ENCODE data around the gene TRMT112.
"Not testable (repeated sequence)": the region's sequence is repeated elsewhere in the genome, so short reads cannot be mapped to it uniquely, and the experiment has no call there.

The TRMT112 gene

DNA sequence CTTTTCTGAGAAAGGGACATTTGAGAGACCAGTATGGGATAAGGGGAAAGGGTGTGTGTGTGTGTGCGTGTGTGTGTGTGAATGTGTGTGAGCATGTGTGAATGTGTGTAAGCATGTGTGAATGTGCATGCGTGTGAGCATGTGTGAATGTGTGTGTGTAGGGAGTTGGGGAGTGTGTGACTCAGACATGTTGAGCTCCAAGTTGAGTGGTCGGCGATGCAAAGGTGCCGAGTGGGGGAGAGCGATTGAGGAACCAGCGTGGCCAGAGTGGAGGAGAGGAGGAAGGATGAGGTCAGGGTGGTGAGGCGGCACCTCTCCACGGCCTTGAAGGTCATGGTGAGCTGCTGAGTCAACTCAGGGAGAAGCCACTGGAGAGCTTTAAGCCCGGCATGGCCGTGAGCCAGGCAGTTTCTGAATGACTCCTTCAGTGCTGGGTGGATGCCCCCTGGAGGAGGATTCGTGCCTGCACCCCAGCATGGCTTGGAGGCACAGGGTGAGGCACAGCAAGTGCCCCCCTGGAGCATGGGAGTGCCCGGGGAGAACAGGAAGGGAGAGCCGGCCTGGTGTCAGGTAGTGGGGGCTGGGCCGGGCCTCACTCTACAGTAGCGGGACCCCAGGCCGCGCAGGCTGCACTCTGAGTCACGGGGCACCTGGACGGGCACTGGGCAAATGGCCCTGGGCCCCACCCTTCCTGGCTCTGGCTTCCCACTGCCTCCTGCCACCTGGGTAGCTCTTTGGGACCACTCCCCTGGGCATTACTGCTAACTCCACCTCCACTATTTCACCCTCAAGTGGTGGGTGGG is 14.4 kb upstream of the TRMT112 start:
- DNase-seq (ENCODE audit: low read depth), result peak; percentile 76

DNA sequence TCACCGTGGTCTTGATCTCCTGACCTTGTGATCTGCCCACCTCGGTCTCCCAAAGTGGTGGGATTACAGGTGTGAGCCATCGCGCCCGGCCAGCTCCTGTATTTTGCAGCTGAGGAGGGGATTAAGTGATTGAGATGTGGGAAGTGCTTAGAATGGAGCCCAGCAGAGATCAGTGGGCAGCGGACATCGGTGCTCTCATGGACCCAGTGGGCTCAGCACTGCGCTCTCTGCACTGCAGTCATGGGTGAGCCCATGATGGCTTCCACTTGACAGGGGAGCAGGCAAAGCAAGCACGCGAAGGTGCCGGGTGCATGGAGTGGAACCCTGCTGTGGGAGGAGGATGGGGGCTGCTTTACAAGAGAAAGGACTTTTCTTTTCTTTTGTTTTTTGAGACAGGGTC is 13.5 kb upstream of the TRMT112 start:
- no peak for DNase-seq (ENCODE audit: low read depth)

DNA sequence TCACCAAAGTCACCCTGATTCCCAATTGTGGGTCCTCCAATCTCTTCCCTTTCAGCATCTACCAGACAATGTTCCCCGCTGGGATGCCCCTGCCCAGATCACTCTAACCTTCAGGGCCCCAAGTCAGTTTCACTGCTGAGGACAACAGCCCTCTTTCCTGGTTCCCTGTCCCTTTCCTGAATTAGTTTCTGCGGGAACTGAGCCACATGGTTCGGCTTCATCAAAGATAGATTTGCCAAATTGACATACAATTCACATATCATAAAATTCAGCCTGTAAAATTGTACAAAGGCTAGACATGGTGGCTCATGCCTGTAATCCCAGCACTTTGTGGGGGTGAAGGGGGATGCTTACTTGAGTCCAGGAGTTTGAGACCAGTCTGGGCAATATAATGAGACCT is 10.6 kb upstream of the TRMT112 start:
- DNase-seq (ENCODE audit: low read depth), result no peak

DNA sequence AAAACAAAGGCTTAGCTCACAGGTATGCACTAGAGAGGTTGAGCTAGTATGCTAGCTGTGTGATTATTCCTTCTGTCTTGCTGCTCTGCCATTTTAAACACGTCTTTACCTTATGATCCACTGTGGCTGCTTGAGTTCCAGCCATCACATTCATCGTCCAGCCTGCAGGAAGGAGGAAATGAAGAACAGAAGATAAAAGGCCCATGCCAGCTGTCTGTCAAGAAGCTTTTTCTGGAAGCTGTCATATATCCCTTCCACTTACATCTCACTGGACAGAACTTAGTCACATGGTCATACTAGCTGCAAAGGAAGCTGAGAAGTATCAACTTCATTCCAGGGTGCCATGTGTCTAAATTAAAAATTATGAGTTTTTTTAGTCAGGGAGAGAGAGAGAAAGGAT is 10.0 kb upstream of the TRMT112 start:
- no peak for DNase-seq (ENCODE audit: low read depth)

DNA sequence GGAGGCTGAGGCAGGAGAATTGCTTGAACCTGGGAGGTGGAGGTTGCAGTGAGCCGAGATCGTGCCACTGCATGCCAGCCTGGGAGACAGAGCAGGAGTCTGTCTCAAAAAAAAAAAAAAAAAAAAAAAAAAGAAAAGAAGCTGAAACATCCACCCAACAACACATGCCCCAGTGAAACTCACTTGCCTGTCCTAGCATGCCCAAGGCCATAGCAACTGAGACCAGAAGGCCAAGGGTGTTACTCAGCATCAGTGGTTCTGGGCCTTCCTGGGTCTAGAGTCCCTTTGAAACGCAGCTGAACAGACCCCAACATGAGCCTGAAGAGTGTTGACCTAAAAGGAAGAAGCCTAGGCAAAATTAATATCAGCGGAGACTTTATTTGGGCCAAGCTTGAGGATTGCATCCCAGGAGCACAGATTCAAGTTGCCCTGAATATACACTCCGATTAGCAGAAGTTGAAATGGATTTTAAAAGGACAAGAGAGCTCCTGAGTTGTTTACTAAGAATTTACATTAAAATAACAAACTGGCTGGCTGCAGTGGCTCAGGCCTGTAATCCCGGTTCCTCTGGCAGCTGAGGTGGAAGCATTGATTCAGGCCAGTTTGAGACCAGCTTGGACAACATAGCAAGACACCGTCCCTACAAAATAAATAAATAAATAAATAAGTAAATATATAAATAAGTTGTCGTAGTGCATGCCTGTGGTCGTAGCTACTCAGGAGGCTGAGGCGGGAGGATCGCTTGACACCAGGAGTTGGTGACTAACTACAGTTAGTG is 7.5 kb upstream of the TRMT112 start:
- DNase-seq (ENCODE audit: low read depth), result no peak

DNA sequence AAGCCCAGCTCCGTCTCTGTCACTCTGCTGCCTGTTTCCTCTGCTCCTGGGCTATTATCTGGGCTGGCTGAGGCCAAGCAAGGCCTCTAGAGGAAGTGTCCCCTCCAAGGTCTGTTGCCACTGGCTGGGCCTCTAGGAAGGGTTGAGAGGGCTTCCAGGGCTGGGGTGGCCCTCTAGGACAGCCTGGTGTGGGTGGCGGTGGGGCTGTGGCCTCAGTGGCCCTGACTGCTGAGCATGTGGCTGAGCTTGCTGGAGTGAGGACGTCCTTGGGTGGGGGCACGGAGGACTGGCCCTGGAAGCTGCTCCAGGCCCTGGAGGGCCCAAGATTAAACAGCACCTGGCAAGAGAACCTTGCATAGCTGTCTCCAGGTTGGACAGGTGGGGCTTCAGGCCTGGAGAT is 6.6 kb upstream of the TRMT112 start:
- not testable (repeated sequence) for DNase-seq (ENCODE audit: low read depth)

DNA sequence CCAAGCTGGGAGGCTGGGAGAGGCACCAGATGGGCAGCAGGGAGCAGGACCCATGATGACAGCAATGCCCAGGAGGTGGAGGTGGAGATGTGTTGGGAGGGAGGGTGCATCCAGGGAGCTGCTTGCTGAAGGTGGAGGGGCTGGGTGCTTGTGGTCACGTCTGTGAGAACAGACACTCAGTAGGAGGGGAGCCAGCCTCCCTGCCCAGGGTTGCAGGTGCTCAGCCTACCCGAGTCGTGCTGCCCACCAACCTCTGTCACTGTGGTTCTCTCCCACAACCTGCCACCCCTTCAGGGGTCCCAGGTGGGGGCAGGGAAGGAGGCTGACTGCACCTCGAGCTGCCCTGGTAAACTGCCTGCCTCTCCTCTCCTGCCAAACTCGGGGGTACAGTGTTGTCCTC is 6.0 kb upstream of the TRMT112 start:
- DNase-seq (ENCODE audit: low read depth), result no peak

DNA sequence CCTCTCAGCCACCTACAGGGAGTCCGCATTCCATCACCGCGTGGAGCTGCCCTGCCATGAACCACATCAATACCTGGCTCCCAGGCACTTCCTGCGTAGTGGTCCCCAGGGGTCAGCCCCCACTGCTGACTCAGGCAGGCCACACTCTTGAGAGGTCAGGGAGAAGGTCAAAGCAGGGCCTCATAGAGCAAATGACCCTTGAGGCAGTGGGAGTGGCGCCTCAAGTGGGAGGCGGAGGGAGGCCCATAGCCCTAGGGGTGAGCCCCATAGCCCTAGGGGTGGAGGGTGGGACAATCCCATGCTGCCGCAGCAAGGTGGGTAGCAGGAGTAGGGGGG is 5.5 kb upstream of the TRMT112 start:
- DNase-seq (ENCODE audit: low read depth), result no peak

DNA sequence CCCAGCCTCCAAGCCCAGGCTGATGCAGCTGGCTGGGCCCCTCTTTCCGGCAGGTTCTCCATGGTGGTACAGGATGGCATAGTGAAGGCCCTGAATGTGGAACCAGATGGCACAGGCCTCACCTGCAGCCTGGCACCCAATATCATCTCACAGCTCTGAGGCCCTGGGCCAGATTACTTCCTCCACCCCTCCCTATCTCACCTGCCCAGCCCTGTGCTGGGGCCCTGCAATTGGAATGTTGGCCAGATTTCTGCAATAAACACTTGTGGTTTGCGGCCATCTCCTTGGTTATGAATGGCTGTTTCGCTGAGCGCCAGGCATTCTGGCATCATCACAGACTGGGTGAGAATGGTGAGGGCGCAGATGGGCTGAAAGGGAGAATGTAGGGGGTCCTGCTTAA is 4.2 kb upstream of the TRMT112 start:
- no peak for DNase-seq (ENCODE audit: low read depth)

DNA sequence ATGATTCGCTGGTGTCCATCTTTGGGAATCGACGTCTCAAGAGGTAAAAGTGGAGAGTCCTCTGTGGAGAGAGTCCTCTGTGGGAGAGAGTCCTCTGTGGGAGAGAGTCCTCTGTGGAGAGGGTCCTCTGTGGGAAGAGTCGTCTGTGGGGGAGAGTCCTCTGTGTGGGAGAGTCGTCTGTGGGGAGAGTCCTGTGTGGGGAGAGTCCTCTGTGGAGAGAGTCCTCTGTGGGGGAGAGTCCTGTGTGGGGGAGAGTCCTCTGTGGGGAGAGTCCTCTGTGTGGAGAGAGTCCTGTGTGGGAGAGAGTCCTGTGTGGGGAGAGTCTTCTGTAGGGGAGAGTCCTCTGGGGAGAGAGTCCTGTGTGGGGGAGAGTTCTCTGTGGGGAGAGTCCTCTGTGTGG is 3.7 kb upstream of the TRMT112 start:
- no peak for DNase-seq (ENCODE audit: low read depth)

DNA sequence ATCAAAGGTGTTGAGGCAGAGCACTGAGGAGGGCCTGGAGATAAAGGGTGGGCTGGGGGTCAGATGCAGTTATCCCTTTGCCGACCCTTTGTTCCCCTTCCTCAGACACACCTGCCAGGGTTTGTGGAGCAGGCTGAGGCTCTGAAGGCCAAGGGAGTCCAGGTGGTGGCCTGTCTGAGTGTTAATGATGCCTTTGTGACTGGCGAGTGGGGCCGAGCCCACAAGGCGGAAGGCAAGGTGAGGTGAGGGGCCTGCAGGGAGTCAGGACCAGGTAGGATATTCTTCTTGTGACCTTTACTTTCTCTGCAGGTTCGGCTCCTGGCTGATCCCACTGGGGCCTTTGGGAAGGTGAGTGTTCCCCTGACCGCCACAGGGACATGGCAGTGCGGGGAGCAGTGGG is 3.2 kb upstream of the TRMT112 start:
- no peak for DNase-seq (ENCODE audit: low read depth)

DNA sequence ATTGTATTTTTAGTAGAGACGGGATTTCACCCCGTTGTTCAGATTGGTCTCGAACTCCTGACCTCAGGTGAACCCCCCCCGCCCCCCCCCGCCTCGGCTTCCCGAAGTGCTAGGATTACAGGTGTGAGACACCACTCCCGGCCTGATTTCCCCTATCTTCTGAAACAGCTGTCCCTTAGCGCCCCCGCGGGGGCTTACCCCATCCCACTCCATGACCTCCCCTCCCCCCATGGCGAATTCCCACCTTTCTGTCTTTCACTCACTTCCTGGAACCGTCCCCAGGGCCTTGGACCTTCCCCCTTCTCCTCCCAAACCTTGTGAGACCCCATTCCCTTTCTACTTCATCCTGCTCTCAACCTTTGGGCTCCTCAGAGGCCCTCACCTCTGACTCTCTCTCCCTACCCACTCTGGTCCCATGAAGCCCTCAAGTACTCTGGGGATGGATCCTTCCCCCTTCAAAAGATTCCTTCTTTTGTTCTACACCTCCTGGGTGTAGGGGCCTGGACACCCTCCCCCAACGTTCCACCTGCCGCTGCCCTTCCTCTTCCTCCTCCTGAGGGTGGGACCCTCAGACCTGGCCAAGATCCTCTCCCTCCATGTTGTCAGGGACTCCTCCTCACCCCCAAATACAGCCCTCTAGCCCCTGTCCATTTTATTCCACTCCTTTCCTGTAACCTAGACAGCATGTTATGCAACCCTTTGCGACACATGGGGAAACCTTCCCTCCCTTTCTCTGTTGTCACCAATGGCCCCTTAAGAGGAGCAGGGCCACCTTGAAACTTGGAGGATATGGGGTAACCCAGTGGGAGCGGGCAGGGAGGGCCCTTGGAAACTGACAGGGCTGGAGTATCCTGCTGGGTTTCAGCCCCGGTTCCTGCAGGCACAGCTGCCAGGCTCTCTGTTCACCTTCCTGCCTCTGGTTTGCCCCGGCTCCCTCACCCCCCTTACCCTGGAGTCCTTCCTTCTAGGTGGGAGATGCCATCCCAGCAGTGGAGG is 1.7 kb upstream of the TRMT112 start:
- DNase-seq (ENCODE audit: low read depth), result no peak

DNA sequence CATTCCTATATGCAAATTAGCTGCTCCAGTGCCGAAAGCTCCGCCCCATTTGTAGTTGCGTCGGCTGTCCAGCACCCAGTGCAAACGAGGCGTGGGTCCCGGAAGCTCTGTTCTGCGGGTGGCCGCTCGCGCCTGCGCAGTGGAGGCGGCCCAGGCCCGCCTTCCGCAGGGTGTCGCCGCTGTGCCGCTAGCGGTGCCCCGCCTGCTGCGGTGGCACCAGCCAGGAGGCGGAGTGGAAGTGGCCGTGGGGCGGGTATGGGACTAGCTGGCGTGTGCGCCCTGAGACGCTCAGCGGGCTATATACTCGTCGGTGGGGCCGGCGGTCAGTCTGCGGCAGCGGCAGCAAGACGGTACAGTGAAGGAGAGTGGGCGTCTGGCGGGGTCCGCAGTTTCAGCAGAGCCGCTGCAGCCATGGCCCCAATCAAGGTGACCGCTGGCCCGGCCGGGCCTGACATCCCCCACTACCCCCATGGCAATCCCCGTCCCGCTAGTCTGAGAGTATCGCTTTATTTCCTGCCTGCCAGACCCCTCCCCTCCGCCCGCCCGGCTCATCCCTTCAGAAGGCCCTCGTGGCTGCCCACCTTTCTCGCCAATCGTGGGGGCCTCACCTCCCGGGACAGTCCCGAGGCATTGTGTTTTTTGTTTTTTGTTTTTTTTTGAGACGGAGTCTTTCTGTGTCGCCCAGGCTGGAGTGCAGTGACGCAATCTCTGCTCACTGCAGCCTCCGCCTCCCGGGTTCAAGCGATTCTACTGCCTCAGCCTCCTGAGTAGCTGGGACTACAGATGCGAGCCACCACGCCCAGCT is 804 bp upstream of the TRMT112 start, which contains the start of gene PRDX5:
Gene PRDX5, plus strand, starts transcription at position 161 of the 805 bp plus-strand sequence. Its CDS starts 95 bp downstream, at position 256.
- DNase-seq (ENCODE audit: low read depth), result peak; percentile 86

DNA sequence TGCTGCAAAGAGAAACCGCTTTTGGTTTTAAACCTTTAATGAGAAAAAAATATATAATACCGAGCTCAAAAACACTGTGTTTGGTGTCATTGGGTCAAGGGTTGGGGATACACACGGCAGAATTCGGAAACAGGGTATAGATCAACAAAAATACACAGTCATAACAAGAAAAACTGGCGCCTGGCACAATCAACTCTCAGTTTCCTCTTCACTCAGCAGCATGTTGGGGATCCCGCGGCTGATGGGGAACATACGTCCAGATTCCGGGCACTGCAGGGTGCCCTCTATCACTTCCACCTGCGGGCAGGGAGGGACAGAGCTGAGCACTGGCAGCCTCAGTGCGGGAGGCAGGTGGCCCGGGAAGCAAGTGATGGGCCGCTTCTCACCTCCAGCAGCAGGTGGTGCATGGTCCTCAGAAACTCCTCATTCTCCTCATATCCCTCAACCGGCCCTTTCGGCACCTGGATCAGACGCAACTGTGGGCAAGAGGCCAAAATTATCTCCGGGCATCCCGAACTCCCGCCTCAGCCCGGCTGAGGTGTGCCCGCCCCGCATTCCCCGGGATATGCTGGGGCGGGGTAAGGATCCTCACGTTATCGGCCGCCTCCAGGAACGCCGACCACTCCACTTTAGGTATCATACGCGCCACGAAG is 561 bp downstream of the TRMT112 start:
- DNase-seq (ENCODE audit: low read depth), result no peak

DNA sequence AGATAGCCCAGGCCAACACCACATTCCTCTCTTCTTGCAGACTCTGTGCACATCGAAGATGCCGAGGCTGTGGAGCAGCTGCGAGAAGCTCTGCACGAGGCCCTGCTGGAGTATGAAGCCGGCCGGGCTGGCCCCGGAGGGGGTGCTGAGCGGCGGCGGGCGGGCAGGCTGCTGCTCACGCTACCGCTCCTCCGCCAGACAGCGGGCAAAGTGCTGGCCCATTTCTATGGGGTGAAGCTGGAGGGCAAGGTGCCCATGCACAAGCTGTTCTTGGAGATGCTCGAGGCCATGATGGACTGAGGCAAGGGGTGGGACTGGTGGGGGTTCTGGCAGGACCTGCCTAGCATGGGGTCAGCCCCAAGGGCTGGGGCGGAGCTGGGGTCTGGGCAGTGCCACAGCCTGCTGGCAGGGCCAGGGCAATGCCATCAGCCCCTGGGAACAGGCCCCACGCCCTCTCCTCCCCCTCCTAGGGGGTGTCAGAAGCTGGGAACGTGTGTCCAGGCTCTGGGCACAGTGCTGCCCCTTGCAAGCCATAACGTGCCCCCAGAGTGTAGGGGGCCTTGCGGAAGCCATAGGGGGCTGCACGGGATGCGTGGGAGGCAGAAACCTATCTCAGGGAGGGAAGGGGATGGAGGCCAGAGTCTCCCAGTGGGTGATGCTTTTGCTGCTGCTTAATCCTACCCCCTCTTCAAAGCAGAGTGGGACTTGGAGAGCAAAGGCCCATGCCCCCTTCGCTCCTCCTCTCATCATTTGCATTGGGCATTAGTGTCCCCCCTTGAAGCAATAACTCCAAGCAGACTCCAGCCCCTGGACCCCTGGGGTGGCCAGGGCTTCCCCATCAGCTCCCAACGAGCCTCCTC is 1.5 kb downstream of the TRMT112 start:
- not testable (repeated sequence) for DNase-seq (ENCODE audit: low read depth)

DNA sequence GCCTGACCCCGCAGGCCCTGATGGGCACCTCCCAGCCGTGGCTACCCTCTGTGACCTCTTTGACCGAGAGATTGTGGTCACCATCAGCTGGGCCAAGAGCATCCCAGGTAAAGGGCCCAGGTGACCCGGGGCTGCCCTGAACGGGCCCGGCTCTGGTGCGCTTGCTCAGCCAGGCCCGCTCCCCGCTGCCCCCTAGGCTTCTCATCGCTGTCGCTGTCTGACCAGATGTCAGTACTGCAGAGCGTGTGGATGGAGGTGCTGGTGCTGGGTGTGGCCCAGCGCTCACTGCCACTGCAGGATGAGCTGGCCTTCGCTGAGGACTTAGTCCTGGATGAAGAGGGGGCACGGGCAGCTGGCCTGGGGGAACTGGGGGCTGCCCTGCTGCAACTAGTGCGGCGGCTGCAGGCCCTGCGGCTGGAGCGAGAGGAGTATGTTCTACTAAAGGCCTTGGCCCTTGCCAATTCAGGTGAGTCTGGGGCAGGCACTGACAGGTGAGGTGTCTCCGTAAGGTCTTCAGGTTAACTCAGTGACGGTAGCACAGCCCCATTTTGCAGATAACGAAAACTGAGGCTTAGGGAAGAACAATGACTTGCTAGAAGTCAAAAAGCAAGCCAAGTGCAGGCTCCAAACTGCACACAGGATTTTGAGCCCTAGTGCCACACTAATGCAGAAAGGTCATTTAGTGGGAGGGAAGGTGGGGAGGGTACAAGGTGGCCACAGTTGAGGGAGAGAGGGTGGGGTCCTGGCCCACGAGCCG is 2.4 kb downstream of the TRMT112 start:
- DNase-seq (ENCODE audit: low read depth), result no peak

DNA sequence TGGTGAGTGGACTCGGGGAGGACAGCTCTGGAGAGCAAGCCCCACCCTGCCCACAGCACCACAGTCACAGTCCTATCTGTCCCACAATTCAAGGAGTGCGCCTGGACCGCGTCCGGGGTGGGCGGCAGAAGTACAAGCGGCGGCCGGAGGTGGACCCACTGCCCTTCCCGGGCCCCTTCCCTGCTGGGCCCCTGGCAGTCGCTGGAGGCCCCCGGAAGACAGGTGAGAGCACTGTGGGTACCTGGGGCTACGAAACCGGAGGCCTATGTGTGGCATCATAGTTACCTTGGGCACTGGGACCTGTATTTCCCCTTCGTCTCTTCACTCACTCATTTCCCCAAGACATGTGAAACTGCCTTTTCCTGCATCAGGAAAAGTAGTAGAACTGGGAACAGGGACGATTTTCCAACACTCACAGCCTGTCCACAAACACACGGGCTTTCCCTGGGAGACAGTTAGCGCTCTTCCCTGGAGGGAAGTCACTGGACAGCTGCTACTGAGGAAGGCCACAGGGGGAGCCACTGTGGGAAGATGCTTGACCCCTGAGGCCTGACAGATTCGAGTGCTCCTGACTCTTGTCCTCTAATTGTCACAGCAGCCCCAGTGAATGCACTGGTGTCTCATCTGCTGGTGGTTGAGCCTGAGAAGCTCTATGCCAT is 3.1 kb downstream of the TRMT112 start:
- no peak for DNase-seq (ENCODE audit: low read depth)

DNA sequence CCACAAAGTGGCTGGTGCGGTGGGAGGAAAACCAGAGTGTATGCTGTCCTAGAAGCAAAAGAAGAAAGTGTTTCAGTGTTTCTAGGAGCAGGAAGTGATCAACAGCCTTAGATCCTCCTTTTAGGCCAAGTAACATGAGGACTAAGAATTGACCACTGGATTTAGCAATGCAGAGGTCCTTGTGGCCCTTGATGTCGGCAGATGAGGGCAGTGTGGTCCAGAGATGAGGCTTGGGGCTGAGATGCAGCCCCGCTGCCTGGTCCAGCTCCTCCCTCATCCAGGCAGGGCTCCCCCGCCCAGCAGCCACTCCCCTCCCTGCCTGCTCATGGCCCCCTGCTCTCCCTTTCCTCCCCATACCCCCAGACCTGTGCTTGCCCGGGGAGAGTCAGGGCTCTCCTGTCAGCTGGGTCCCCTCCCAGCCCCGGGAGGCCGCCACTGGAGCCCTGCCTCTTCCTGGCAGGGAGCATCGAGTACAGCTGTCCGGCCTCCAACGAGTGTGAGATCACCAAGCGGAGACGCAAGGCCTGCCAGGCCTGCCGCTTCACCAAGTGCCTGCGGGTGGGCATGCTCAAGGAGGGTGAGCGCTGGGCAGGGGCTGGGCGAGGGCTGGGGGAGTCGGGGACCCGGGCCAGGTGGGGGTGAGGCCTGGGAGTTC is 3.7 kb downstream of the TRMT112 start:
- no peak for DNase-seq (ENCODE audit: low read depth)

Data from HS-5 (cell line).